K562 (cell line): ENCODE results near the gene NACA. TPM values are rescaled to one million over a fixed set of nuclear protein-coding genes. Genes with fewer than 3 reads are reported as not detected.

Experiments used
- BRCA1 ChIP-seq, 2 experiments: fragments of 450-650 bp in 1 of 2; sonication (generic) in 1 of 2; formaldehyde crosslinking in 1 of 2; IDR thresholded peaks; 2 replicates each; pipeline versions ENCODE4 v1.5.0 to v1.6.1; 2017 to 2020; ENCODE audit warnings: mild to moderate bottlenecking in 1 of 2, missing genetic modification reagents in 1 of 2
- CUX1 ChIP-seq: fragments of 200-800 bp; sonication (Bioruptor generic); IDR thresholded peaks from 2 replicates; pipeline ENCODE4 v1.6.1; 2016; ENCODE audit warnings: missing genetic modification characterization, missing compliant biosample characterization
- ESRRA ChIP-seq: fragments of 450-650 bp; IDR thresholded peaks from 2 replicates; pipeline ENCODE4 v1.6.1; 2014; ENCODE audit warnings: low read depth, mild to moderate bottlenecking, moderate library complexity, borderline replicate concordance
- HNRNPUL1 ChIP-seq: fragments of 200-400 bp; formaldehyde crosslinking; IDR thresholded peaks from 2 replicates; pipeline ENCODE4 v1.6.1; 2017; ENCODE audit warnings: low read length
- OTX1 ChIP-seq: fragments of 450-650 bp; formaldehyde crosslinking; IDR thresholded peaks from 2 replicates; pipeline ENCODE4 v1.4.0; 2022; ENCODE audit warnings: mild to moderate bottlenecking
- POLR2G ChIP-seq: fragments of 200-400 bp; formaldehyde crosslinking; IDR thresholded peaks from 2 replicates; pipeline ENCODE4 v1.6.1; 2017; ENCODE audit warnings: low read depth, mild to moderate bottlenecking, antibody characterized with exemption, low read length, moderate library complexity
- POLR2H ChIP-seq: IDR thresholded peaks from 2 replicates; pipeline ENCODE4 v1.6.1; 2016; ENCODE audit warnings: missing genetic modification characterization, low read depth, mild to moderate bottlenecking, control low read depth, missing compliant biosample characterization, moderate library complexity
- PRDM10 ChIP-seq: fragments of 450-650 bp; IDR thresholded peaks from 2 replicates; pipeline ENCODE4 v1.6.1; 2018; ENCODE audit not compliant: partially characterized antibody
- RBM14 ChIP-seq: fragments of 200-400 bp; formaldehyde crosslinking; IDR thresholded peaks from 2 replicates; pipeline ENCODE4 v1.6.1; 2018; ENCODE audit warnings: low read depth, mild to moderate bottlenecking, low read length, moderate library complexity, borderline replicate concordance; ENCODE audit not compliant: insufficient read depth
- U2AF2 ChIP-seq: fragments of 200-400 bp; formaldehyde crosslinking; optimal IDR thresholded peaks from 2 replicates; pipeline ENCODE3; 2017; ENCODE audit warnings: low read depth, mild to moderate bottlenecking, low read length
- XRCC3 ChIP-seq: fragments of 450-650 bp; IDR thresholded peaks from 2 replicates; pipeline ENCODE4 v1.6.1; 2017; ENCODE audit warnings: mild to moderate bottlenecking, moderate library complexity
- ZBTB9 ChIP-seq: fragments of 450-650 bp; formaldehyde crosslinking; IDR thresholded peaks from 2 replicates; pipeline ENCODE4 v1.4.0; 2020; ENCODE audit warnings: mild to moderate bottlenecking, moderate library complexity
- ZKSCAN1 ChIP-seq: fragments of 150-350 bp; IDR thresholded peaks from 2 replicates; pipeline ENCODE4 v1.6.1; 2016; ENCODE audit warnings: low read depth, low read length
- polyA plus RNA-seq, 8 experiments: library from polyadenylated mRNA; depleted of rRNA in 4 of 8; stranded (reverse) in 5 of 8; unstranded in 3 of 8; fragments of >200 nt; fragmentation: Nextera tagmentation in 2 of 8; fragmentation: Illumina TruSeq in 1 of 8; extraction: Ambion mirVana in 2 of 8; extraction: Trizol in 1 of 8; gene quantifications; 2 replicates each; pipeline versions ENCODE4 v1.2.1 to v1.2.3, GENCODE V29; 2011 to 2014; ENCODE audit warnings: inconsistent platforms in 1 of 8, missing spikeins in 1 of 8
- total RNA-seq, 7 experiments: library from RNA; depleted of rRNA in 6 of 7; stranded (reverse); fragments of >200 nt in 6 of 7; fragmentation: Illumina TruSeq in 2 of 7; extraction: Trizol in 2 of 7; gene quantifications; 2 replicates each; pipeline versions ENCODE4 v1.2.1 to v1.2.3, GENCODE V29; 2011 to 2021; ENCODE audit warnings: low replicate concordance in 1 of 7
- TF ChIP-seq, protein P1 (sequence below): sonication (generic); formaldehyde crosslinking; IDR thresholded peaks from 2 replicates; pipeline ENCODE4 v1.8.0; 2022; ENCODE audit warnings: missing genetic modification reagents, mild to moderate bottlenecking, borderline replicate concordance

The NACA gene
- total and polyA plus RNA-seq, 9 of the 15 experiments (the other 6 are each of a cell fraction or from before 2014, with no cell fraction given) = 1,030 to 2,416 (median 1,645) TPM

- TF ChIP-seq PRDM10 (peak; percentile 38), OTX1 (CRISPR knock-in tag) (0 out of 2 replicates have a peak, but pooled peaks have one; percentile 12), POLR2G (peak; percentile 93), RBM14 (no peak), HNRNPUL1 (no peak), ZKSCAN1 (0 out of 2 replicates have a peak, but pooled peaks have one; percentile 12), ESRRA (0 out of 2 replicates have a peak, but pooled peaks have one; percentile 29), CUX1 (CRISPR knock-in tag) (0 out of 2 replicates have a peak, but pooled peaks have one; percentile 59), BRCA1 (IDR thresholded peaks at IDR 0.05) (no peak), BRCA1 (CRISPR knock-in tag; IDR thresholded peaks at IDR 0.05) (no peak), U2AF2 (no peak), POLR2H (peak; percentile 97), ZBTB9 (CRISPR knock-in tag) (no peak), XRCC3 (no peak)
- TF ChIP-seq, protein P1, sequence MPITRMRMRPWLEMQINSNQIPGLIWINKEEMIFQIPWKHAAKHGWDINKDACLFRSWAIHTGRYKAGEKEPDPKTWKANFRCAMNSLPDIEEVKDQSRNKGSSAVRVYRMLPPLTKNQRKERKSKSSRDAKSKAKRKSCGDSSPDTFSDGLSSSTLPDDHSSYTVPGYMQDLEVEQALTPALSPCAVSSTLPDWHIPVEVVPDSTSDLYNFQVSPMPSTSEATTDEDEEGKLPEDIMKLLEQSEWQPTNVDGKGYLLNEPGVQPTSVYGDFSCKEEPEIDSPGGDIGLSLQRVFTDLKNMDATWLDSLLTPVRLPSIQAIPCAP (CRISPR knock-in tag) = no peak
Measured at GRCh38 chr12:56688129-56688845, 36.8 kb downstream of the NACA start, which contains the start of gene PTGES3 (continued).
